Activated CD8-positive, alpha-beta memory T cell treated with anti-CD3 and anti-CD28 coated beads for 1 hour (primary cell): ENCODE results near the gene EEF2K.
A peak's percentile ranks its signal among the peaks of the same experiment; 100 is the strongest.
"Not testable (repeated sequence)": the region's sequence is repeated elsewhere in the genome, so short reads cannot be mapped to it uniquely, and the experiment has no call there.

Experiments used
- DNase-seq, 2 donors: peaks; one replicate each; pipeline ENCODE4 v3.0.0-alpha.2; 2020; ENCODE audit warnings: low read depth in 1 of 2; ENCODE audit errors: extremely low read depth in 1 of 2

EEF2K gene

DNA sequence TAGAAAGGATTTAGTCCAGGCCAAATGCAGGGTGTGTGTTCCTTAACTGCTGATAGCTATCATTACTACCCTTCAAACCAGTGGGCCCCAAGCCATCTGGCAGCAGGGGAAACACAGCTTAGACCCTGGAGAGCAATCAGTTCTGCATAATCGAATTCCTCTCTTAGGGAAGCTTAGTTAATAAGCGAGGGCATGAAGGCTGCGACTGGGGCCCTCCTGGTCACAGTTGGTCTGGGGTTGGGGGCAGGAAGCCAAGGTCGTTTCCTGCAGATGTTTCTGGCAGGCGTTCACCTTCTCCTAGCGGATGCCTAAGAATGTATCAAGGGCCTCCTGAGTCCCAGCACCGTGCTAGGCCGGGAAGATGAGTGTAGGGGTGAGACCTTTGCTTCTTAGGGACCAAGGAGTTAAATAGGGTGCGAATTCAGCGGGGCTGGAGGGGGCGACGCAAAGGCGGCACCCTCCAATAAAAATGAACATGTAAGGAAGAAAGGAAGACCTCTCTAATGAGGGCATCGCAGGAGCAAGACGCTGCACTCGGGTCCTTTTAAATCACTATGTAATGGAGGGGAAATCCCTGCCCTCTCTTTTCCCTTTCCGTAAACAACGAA, 16.5 kb upstream of the EEF2K start:
- no peak for DNase-seq

DNA sequence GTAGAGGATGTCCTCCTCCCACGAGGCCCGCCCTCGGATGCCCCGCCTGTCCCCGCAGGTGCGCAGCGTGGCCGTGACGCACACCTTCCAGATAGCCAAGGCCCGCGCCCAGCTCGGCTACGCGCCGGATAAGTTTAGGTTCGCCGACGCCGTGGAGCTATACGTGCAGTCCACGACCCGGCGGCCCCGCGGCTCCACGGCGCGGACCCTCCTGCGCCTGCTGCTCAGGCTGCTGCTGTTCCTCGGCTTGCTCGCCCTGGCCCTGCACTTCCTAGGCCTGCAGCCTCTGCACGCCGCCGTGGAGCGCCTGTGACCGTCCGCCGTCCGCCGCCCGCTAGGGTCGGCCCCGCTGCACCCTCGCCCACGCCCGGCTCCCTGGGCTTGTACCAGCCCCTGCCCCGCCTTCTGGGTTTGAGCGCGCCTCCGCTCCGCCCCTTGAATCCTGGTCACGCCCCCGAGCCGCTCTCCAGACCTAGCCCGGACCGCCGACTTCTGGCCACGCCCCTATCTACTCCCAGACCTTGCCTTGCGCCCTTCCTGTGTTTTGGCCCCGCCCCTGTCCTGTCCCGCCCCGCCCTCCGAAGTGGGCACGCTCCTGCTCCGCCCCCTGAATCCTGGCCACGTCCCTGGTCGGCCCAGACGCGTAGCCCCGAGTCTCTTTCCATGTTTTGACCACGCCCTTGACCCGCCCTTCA, 15.8 kb upstream of the EEF2K start:
- peak; percentile 81 to 84 for DNase-seq

DNA sequence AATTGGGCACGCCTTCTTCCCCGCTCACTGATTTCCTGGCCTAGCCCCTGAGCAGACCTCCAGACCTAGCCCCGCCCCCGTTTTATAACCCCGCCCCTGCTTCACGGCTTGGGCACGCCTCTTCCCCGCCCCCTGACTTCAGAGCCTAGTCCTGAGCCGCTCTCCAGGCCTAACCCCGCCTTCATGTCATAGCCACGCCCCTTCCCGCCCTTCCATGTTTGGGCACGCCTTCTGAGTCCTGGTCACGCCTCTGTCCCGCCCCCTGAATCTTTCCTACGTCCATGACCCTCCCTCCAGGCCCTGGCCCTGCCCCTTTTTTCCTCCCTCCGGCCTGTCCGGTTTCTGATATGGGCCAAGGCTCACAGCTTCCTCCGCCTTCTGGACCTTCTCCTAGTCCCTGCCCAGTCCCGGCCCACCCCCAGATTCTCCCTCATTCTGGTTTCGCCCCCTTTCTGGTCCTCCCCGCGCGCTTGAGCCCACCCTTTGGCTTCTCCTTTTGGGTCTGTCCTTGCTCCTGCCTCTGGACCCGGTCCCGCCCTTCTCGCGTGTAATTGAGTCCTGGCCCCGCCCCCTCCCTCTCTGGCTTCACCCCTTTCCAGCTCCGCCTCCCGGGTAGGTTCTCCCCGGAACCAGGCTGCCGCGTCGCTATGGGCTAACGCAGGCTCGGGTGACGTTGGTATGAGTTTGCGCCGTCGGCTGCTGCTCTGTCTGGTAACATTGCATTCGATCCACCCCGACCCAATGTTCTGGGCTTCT, 15.1 kb upstream of the EEF2K start:
- peak; percentile 98 to 99 for DNase-seq

DNA sequence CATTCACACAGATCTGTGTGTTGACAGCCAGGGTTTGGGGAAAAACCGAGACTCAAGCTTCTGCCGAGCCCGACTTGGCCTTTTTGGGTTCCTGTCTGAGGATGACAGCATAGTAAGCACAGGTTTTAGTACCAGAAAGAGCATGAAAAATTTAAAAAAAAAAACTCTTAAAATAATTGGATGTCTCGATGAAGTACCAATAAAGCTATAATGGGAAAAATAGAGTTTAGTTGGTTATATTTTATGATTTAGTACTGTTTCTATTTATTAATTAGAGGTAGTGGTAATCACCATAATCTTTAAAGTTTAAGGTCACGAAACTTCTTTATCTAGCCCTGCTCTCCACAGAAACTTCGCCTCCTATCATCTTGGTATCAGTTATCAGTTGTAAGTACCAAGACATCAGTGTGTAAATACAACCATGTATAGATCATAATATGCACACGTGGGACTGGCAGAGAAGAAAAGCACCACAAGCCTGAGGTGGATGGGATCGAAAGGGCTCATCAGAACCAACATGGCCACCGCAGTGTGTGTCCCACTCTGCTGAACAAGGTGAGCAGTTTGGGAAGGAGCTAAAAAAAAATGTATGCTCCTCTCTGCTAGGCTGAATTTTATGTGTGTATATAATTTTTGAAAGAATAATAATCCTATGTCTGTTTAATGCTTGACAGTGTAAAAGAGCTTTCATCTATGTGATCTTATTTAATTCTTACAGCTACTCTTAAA, 14.4 kb upstream of the EEF2K start:
- no peak for DNase-seq

DNA sequence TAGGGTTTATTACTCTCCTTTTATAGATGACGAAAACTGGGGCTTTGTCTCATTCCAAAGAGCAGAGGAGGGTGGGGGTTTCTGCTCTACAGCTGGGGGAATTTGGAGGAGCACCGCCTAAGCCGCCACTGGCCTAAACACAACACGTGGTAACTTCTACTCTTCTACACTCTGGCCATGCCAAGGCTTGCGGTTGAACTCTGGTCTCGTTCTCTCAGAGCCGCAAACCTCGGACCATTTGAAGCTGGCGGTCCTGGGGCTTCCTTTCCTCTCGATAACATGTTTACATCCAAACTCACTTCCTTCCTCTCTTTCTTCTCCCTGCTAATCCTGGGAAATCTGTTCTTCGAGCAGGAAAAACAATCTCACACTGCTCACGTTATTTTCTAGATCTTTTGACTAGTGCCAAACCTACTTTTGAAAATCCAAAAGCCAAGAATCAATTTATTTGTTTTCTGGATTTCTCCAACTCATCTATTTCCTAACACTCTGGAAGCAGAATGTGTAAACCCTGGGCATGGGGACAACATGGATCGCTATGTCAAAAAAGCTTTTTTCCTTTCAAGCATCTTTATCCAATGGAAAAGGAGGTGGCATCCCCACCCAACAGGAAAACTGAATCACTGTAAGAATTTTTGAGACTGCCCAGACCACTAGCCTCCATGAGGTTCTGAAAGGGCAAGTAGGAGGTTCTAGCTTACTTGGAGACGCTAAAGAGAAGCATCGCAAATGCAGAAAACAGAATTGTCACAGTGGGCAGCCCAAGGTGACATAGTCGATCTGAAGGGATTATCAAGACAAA, 13.6 kb upstream of the EEF2K start:
- peak; percentile 52 to 54 for DNase-seq

DNA sequence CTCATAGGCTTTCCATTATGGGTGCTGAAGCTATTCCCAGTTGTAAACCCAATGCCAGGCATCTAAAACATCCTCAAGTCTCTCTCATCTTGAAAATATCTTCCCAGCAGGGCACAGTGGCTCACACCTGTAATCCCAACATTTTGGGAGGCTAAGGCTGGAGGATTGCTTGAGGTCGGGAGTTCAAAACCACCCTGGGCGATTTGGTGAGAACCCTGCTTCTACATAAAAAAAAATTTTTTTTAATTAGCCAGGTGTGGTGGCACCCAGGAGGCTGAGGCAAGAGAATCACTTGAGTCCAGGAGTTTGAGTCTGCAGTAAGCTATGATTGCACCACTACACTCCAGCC, 13.0 kb upstream of the EEF2K start:
- no peak for DNase-seq

DNA sequence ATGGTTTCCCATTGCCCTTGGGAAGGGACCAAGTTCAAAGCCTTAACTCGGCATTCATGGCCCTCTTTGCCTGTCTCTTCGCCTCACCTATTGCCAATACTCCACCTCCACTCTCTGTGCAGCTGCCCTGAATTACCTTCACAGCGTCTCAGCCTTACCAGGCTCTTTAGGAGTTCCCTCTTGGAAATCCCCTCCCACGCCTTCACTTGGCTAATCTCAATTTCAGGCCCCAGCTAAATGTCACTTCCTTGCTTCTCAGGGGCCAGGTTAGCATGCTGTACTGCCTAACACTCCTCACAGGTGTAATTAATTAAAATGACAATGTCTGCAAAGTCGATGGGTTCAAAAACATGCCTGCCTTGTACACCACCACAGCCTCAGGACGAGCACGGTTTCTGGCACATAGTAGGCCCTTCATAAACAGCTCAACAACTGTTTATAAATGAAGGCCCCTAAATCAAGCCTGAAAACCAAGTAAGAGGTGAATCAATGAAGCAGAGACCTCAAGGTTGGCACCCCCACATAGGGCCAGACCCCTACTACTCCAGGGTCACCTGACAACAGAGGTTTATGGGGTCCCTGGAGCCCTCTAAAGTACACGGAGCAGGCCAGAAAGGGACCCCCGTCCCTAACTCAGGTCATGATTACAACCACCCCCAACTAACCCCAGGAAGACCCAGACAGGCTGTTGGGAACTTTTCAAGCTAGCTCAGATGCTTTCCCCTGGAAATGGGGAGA, 11.2 kb upstream of the EEF2K start:
- DNase-seq, result no peak

DNA sequence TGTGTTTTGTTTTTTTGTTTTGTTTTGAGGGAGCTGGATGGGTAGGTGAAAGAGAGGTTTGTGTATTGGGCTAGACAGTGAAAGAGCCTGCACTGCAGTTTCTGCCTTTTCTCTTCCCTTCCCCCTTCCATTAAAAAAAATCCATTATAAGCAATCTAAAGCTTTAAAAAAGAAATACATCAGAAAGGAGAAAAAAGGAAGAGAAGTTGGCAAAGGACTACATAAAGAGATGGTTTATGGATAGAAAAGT, 10.7 kb upstream of the EEF2K start:
- no peak for DNase-seq

DNA sequence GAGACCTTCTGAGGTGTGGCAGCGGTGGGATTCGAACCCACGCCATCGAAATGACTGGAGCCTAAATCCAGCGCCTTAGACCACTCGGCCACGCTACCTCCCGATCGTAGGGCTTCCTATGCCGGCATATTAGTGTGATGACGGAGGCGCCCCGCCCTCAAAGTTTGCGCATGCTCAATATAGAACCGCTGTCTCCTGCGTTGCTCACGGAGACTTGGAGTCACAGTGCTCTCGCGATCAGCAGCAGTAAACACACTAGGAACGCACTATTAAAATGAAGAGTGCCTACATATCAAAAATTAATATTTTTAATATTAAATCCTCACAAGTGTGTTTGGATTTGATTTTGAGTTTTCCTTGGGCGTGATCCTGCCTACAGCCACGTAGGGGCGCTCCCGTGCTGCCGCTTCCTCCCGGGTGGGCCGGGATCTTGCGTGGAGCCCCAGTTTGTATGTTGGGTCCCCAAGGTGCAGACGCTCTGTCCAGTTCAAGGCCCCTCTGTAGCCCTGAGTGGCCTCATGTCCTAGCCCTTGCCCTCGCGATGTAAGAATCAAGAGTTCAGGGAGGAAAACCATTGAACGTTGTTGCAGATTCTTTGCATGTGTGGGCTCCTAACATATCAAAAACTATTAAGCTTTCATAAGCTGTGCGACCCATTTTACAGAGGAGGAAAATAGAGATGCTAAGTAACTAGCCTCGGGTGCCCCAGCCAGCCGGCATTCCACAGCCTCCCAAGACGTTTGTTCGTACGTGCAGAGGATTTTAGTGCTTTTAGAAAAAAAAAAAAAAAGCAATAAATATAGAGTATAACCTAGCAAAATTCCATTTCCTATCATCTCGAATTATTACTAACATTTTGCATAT, 10.2 kb upstream of the EEF2K start:
- peak; percentile 63 to 81 for DNase-seq

DNA sequence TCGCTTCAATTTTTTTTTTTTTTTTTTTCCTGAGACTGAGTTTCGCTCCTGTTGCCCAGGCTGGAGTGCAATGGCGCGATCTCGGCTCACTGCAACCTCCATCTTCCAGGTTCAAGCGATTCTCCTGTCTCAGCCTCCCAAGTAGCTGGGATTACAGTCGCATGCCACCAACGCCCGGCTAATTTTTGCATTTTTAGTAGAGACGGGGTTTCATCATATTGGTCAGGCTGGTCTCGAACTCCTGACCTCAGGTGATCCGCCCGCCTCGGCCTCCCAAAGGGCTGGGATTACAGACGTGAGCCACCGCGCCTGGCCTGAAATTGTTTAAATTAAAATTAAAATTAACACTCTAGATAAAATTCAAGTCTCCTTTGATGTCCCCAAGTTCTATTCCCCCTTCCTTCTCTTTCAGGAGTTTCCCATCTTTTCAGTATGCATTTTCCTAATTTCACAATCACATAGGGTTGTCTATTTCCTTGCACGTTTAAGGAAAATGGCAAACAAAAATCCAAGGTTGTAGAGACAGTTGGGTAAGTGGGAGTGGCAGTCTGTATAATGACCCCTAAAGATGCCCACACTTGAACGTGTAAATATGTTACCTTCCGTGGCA, 9.4 kb upstream of the EEF2K start:
- not testable (repeated sequence) for DNase-seq

DNA sequence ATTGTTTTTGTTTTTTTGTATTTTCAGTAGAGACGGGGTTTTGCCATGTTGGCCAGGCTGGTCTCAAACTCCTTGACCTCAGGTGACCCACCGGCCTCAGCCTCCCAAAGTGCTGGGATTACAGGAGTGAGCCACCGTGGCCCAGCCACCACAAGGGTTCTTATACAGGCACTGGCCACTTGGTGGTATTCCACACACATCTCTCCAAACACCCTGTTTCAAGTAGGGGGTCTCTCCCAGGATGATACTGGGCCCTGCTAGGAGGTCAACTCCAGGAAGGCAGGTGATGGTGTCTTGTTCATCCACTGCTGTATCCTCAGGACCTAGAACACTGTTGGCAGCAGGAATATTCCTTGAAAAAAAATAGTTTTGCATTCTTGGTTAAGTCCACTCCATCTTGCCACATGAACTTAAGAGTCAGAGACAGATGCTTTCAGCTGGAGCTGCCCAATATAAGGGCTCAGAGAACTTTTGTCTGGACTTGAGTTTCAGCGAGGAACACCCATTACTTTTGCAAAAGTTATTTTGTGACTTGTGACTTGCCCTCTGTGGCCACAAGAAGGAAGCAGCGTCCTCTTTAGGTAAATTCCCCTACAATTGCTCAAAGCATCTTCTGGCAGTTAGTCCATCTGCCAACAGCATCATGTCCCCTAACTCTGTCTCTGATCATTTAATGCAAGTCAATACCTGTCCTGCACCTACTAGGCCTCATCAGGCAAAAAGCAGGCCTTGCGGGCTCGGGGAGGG, 7.4 kb upstream of the EEF2K start:
- no peak for DNase-seq

DNA sequence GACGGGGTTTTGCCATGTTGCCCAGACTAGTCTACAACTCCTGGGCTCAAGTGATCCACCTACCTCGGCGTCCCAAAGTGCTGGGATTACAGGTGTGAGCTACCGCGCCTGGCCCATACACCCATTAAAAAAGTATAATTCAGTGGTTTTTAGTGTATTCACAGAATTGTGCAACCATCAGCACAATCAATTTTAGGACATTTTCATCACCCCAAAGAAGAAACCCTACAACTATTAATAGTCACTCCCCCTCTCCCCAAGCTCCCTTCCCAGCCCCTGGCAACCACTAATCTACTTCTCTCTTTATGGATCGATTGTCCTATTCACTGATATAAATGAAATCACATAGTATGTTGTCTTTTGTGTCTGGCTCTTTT, 3.8 kb upstream of the EEF2K start:
- DNase-seq, result no peak

DNA sequence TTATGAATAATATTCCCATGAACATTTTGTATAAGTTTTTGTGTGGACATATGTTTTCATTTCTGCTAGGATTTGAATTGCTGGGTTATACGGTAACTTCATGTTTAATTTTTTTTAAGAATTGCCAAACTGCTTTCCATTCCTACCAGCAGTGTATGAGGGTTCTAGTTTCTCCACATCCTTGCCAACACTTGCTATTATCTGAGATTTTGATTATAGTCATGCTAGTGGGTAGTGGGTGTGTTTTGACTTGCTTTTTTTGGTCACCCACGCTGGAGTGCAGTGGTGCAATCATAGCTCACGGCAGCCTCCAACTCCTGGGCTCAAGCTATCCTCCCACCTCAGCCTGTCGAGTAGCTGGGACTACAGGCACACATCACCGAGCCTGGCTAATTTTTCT, 3.0 kb upstream of the EEF2K start:
- no peak for DNase-seq

DNA sequence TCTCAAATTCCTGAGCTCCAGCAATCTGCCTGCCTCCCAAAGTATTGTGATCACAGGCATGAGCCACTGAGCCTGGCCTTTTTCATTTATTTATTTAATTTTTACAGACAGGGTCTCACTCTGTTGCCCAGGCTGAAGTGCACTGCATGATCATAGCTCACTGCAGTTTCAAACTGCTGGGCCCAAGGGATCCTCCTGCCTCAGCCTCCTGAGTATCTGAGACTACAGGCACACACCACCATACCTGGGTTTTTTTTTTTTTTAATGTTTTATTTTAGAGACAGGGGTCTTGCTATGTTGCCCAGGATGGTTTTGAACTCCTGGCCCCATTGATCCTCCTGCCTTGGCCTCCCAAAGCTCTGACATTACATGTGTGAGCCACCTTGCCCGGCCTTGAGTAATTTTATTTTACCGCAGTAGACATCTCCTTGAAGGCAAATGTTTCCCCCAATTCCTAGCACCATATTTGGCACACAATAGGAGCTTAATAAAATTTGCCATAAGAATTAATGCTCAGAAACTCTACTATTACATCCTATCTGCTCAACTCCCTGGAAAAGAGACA, 1.9 kb upstream of the EEF2K start:
- no peak for DNase-seq

DNA sequence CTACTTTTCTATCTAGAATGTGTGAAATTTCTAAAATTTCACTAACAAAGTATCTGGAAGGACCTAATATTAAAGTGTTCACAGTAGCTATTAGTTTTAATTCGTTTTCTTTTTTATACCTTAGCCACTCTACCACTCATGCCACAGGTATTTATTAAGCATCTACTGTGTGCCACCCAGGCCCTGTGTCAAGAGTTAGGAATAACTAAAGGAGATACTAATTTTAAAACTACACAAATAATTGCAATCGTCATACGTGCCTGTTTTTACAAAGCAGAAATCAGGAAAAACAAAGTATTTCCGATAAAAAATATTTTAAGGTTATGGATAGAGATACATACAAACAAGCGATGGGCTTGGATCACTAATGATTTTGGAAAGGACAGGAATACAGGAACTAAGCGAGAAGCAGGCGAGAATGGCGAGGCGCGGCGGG, 483 bp upstream of the EEF2K start:
- no peak for DNase-seq

DNA sequence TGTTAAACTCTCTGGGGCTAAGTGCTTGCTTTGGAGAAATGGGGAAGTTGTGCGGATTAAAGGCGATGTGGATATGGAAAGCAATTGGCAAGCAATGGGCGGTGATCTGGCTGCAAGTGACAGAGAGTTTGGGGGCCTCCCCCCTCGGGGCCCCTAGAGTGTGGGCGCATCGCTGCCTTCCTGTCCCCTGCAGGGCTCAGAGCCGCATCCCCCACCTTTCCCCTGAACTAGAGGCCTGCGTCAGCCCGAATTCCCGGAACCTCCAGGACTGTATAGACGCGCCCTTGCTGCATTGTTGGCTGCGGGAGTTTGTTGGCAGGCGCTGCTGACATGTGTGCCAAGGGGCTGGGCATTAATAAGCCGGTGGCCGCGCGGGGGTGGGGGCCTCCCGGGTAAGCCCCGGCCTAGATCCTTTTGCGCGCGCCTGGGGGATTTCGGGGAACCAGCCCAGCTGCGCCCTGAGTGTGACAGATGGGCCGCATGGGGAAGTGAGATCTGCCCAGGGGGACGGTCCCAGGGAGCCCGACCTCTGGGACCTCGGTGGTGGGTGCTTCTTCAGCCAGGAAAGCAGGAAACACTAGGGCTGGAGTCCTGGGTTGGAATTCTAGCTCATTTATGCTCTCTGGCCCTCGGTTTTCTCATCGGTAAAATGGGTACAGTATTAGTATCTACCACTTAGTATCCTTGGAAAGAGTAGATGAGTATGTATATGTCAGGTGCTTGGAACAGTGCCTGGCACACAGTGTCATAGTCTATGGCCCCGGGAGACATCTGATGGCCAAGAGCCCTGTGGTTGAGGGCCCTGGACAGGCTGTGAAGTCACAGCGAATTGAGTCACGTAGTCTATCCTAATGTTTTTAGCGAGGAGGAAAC, 1.0 kb downstream of the EEF2K start:
- no peak for DNase-seq

DNA sequence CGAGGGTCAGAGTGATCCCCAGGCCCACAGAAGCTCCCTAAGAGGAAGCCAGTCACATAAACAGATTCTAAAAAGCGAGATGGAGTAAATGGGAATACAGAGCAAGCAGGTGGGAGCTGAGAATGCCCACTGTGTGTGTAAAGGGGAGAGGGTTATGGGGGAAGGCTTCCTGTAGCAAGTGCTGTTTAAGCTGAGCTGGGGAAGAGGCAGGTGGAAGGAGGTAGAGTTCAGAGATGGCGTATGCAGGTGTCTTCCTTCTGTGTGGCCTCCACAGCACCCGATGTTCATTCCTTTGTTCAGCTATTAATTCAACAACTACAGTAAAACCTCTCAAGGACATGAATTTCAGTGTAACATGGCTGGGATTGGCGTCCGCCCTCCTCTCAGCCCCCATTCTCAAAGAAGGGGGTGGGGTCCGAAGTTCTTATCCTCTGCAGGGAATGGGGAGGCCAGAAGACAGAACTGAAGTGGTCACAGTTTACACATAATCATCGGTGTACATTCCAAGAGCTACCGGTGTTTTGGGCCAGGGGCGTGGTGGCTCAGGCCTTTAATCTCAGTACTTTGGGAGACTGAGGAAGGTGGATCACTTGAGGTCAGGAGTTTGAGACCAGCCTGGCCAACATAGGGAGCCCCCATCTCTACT, 1.8 kb downstream of the EEF2K start:
- no peak for DNase-seq
